GM21528 (cell line): Measurements from ENCODE around the gene DENND2C.

Experiments used
- ATAC-seq: cut with Tn5 transposase; IDR thresholded peaks from one replicate; pipeline ENCODE4 v1.9.1; 2021; ENCODE audit warnings: mild to moderate bottlenecking, moderate library complexity; ENCODE audit not compliant: unreplicated experiment, low FRiP score

DENND2C gene

GRCh38 chr1:114669562-114670082 lies at the start of gene DENND2C:
Gene DENND2C (minus strand): TSS chr1:114670049. CDS start chr1:114625984, 44,065 bp downstream.
- peak; percentile 69 for ATAC-seq

DNA sequence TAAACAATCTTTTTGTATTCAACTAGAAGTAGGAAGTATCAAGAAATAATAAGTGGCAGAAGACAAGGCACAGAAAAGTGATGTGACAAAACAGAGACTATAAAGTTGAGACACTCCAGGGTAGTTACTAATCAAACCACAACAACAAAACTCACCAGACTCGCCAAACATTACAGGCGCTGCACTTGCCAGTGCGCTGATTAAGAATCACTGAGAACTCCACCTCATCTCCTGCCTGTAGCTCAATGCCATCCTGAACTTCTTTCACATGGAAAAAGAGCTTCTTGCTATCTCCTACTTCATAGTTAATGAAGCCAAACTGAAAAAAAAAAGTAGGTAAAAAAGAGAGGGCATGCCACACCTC lies 49.6 kb upstream of the DENND2C start:
- no peak for ATAC-seq

DNA sequence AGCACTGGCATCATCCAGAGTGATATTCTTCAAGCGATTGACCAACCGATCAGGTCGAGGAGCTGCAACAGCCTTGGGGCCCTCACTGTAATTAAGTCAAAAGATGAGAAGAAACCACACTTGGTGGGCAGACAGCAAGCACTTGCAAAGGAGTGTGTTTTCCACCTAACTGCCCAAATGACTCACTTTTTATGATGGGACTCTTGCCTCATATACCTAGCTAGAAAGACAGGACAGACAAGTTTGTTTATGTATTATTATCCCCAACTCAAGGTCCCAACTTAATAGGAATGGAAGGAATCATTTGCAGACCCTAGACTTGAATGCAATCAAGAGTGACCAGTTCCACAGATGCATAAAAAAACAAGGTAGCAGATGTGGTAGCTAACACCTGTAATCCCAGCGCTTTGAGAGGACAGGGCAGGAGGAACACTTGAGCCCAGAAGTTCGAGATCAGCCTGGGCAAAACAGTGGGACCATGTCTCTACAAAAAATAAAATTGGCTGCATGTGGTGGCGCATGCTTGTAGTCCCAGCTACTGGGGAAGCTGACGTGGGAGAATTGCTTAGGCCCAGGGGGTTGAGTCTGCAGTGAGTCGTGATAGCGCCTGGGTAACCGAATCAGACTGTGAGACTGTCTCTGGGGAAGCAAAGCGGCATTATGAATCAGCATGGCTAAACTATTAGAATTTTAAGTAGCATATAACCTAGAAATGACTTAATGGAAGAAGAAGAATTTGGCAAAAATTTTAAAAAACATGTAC lies 49.0 kb upstream of the DENND2C start:
- no peak for ATAC-seq

DNA sequence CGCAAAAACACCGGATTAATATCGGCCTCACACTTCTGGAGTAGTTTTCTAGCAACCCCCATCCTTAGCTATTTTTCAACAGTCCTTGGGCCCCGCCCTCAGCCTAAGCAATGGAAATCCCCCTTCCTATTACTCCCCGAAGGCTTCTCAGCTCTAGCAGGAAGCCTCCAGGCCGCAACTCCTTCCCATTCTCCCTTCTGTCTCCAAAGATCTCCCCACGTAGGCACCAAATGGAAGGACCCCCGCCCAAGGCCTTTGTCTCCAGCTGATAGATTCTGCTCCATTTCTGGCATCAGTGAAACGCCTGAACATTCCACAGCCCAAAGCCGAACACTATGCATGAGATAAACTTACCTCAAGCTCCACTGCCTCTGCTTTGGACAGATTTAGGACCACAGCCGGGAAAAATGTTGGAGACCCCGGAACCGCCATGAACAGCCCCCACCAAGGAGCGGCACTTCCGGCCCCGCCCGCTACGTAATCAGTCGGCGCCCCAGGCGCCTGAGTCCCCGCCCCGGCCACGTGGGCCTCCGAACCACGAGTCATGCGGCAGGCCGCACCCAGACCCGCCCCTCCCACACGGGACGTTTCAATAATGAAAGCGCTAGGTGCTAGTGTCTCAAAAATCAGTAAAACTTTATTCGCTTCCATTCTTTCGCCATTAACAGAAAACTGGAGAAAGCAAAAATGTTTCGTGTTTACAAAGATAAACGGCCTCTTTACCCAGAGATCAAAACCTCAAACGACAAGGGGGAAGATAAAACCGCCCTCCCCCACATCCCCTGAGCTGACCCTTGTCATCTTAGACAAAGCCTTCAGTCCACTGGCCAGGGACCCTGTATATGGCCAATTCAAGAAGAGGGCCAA lies 46.7 kb upstream of the DENND2C start, which contains the start of gene NRAS:
NRAS (minus strand) TSS at position 468 of the 867 bp plus-strand sequence. CDS start 611 bp downstream, outside the sequence.
- peak; percentile 91 for ATAC-seq

DNA sequence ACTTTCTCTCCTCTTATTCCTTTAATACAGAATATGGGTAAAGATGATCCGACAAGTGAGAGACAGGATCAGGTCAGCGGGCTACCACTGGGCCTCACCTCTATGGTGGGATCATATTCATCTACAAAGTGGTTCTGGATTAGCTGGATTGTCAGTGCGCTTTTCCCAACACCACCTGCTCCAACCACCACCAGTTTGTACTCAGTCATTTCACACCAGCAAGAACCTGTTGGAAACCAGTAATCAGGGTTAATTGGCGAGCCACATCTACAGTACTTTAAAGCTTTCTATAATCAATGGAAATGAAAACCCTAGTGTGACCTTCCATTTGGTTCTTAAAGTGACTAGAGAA lies 46.1 kb upstream of the DENND2C start:
- peak; percentile 10 for ATAC-seq

DNA sequence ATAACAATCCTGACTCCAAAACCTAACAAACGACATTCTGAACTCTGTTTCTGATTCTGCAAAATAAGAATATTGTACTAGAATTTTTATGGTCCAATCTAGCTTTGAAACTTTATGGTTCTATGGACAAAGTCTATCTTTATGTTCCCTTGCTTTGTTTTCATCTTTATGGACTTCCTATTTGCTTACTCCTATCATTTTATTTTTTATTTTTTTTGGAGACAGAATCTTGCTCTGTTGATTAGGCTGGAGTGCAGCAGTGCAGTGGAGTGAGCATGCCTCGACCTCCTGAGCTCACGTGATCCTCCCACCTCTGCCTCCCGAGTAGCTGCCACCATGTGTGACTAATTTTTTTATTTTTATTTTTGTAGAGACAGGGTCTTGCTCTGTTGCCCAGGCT lies 43.1 kb upstream of the DENND2C start:
- ATAC-seq = no peak

GRCh38 chr1:114710360-114710759 lies 40.5 kb upstream of the DENND2C start:
- no peak for ATAC-seq

- ATAC-seq = no peak
These were observed 37.8 kb upstream of the DENND2C start for GRCh38 chr1:114707604-114708003.

DNA sequence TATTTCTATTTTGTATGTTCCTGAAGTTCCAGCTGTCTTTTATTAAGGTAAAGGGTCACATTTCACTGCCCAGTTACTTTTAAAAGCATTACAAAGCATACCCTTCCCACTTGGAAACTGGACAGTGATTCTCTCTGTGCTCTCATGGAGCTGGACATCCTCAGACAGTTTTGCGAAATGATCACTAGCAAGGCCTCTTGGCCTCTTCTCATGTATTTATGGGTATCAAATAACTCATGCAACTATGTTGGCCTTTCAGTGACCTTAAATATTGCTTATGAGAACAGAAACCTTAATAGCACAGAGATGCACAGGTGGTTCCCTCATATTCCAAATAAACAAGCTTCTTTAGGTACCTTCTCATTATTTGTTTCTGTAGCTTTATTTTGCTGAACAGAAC lies 33.4 kb upstream of the DENND2C start:
- no peak for ATAC-seq

- no peak for ATAC-seq
These were observed 32.9 kb upstream of the DENND2C start for GRCh38 chr1:114702737-114703136.

GRCh38 chr1:114701931-114702330 lies 32.1 kb upstream of the DENND2C start:
- no peak for ATAC-seq

DNA sequence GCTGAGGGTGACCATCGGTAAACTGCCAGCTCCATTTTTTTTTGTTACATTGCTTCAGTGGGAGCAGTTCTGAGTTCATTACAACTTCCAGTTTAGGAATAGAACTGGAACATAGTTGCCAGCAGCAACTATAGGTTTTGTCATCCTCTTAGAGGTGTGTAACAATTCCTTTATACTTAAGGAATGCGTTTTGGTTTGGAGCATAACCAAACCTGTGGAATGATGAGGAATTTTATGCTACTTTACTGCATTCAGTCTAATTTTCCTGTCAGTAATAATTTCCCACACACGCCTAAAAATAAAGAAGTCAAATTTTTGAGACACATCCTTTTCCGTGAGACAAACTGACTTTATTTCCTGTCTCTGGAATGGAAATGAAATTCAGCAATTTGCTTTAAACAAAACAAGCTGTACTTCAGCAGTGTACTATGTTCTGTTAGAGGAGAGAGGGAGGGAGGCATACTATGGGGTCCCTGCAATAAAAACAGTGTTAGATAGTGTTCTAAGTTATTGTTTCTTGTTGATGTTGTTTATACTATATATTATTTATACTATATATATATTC lies 30.3 kb upstream of the DENND2C start:
- no peak for ATAC-seq

DNA sequence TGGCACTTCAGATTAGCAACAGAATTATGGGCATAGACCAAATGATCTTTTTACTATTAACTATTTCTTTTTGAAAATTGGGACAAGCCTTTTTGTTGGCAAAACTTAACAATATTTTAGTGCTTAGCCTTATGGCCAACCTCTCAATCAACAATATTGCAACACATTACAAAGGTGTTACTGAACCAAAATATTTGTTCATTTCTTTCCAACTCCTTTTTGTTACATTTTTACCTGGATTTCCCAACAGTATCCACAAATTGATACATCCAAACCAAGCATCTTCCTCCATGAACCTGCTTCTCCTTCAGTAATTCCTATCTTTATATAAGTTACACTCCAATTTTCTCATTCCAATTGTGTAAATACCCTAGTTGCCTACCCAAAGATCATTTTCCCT lies 27.0 kb upstream of the DENND2C start:
- ATAC-seq = no peak

DNA sequence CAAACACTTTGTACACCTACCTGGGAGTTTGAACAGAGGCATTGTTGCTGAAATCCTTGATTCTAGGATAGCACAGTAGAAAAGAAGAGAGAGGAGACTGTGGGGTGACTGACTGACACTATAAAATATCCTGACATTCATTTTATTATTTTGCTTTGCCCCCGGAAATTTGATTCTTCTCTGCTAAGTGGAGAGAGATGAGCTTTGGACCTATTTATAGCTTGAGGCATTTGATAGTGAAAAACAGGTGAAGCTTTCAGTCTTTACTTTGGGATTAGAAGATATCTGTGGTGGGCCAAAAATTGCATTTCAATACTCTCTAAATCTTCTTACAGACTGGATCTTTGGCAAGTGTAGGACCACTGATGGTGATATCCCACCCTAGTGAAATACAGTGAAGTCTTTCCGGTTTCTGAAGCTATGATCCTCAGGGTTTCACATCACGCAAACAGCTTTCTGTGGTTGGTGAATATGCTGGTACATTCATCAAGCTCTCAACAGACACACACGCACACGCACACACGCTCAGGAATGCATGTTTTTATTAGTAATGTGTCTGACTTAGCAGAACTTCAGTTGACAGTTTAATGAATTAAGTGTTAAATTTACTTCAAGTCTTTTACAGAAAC lies 25.7 kb upstream of the DENND2C start, which contains the start of gene AMPD1:
AMPD1 (minus strand) TSS at position 117 of the 629 bp plus-strand sequence; CDS start at position 42, 75 bp downstream.
- no peak for ATAC-seq

DNA sequence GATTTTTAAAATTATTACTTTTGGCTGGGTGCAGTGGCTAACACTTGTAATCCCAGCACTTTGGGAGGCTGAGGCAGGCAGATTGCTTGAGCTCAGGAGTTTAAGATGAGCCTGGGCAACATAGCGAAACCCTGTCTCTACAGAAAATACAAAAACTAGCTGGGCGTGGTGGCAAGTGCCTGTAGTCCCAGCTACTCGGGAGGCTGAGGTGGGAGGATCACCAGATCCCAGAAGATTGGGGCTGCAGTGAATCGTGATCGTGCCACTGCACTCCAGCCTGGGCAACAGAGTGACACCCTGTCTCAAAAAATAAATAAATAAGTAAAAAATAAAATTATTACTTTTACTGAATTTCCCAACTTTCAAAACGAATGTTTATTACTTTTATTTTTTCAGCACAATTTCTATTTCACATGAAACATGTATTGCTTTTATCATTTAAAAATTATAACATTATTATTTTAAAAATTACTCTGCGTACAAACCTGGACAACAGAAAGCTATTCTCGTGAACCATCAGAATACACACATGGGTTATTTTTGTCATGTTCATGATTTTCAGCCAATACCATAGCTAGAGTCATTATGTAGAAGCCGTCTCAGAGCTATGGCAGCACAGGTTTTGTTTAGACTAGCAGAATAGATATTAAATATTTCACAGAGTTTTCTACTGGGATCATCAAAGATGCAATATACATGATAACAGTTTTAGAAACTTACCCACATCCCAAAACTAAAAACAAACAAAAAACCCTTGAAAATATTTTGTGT lies 24.9 kb upstream of the DENND2C start:
- ATAC-seq = no peak

DNA sequence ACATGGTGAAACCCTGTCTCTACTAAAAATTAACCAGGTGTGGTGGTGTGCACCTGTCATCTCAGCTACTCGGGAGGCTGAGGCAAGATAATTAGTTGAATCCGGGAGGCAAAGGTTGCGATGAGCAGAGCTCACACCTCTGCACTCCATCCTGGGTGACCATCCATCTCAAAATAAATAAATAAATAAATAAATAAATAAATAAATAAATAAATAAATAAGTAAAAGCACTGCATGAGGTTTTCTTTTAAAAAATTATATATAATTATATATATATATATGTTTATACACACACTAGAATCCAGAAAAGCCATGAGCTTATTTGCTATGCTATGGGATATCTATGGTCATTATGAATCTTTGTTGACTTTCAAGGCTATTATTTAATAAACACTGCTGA lies 23.1 kb upstream of the DENND2C start:
- no peak for ATAC-seq

DNA sequence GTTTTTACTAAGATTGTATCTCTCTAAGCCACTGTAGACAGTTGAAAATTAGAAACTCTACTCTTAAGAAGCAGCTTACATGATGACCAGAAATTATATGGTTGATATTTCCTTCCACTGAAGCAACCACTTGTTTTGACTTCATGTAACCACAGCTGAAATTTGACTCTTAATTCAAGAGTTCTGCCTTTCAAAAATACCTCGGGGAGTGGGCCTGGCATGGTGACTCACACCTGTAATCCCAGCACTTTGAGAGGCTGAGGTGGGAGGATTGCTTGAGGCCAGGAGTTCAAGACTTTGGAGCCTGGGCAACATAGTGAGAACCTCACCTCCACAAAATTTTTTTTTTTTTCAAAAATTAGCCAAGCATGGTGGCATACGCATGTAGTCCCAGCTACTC lies 21.2 kb upstream of the DENND2C start:
- ATAC-seq = no peak

DNA sequence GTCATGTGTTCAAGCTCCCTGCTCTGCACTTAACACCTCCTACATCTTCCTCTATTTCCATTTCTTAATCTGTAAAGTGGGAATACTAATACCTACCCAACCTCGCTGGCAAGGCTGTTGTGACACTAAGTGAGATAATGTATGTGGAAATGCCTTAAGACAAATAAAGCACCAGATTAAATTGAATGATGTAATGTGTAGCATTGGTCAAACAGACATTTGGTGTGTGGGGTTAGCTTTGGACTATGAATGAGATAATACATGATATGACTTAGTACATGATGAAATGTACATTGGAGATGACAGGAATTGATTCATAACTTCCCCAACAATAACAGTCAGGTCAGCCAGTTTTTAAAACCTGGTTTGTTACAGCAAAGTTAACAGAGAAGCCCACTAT lies 20.3 kb upstream of the DENND2C start:
- no peak for ATAC-seq

- no peak for ATAC-seq
These were observed 18.7 kb upstream of the DENND2C start for GRCh38 chr1:114688526-114688925.

GRCh38 chr1:114685851-114686250 lies 16.0 kb upstream of the DENND2C start:
- no peak for ATAC-seq
